T47D (cell line): Measurements from ENCODE around the gene PLA2G12A.

Experiments
- DNase-seq, 2 experiments: peaks; one replicate each; pipeline versions ENCODE4 v3.0.0 to v3.0.0-alpha.2; 2011 to 2012; ENCODE audit warnings: low read depth in 1 of 2, low spot score in 1 of 2
- JUND ChIP-seq: IDR thresholded peaks from 2 replicates; pipeline ENCODE4 v1.6.1; 2012; ENCODE audit warnings: low read depth
- in situ Hi-C: cut with HindIII; loops from 2 replicates; pipeline ENCODE4 v1.10.0; 2016; ENCODE audit warnings: low sequenced_read_pairs, low pct_unique_long_range_greater_than_20kb

Gene PLA2G12A

DNA sequence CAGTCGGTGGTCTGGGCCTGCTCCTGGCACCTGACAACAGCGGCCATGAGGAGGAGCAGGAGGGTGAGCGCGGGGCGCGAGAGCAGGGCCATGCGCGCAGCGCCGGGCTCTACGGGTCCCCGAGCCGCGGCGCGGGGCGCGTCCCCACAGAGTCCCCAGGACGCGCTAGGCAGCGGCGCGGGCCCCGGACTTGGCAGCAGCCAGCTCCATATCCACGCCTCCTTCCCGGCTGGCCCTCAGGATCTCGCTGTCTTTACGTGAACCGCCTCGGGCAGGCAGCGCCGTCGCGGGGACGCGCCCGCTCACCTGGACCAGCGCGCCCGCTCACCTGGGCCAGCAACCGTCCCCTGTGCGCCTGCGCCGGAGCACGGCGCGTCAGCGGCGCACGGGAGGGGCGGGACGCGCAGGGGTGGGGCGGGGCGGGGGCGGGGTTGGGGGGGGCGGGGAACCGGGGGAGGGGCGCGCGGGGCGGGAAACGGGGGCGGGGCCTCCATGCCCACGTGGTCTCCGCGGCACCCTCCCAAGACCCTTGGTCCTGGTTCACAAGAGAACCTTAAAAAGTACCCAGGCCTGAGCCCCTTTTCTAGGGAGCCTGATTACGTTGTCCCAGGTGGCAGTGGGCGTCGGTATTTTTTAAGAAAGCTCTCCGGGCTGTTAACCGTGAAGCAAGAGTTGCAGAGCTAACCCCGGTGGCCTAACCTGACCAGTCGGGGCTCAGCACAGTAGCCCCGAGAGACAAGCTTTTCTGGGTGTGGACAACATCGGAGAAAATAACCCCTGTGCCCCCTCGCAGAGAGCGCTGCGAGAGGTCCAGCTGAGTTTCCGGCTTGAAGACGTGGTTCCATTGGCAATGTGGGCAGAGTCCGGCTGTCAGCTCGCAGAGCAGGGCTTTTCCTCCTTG, at the start of gene PLA2G12A:
Gene PLA2G12A, minus strand, starts transcription at position 353 of the 901 bp plus-strand sequence. Its CDS starts 261 bp downstream, at position 92.
- DNase-seq = peak; percentile 77 to 95
- in situ Hi-C loops = no loop called here
- TF ChIP-seq JUND = no peak

DNA sequence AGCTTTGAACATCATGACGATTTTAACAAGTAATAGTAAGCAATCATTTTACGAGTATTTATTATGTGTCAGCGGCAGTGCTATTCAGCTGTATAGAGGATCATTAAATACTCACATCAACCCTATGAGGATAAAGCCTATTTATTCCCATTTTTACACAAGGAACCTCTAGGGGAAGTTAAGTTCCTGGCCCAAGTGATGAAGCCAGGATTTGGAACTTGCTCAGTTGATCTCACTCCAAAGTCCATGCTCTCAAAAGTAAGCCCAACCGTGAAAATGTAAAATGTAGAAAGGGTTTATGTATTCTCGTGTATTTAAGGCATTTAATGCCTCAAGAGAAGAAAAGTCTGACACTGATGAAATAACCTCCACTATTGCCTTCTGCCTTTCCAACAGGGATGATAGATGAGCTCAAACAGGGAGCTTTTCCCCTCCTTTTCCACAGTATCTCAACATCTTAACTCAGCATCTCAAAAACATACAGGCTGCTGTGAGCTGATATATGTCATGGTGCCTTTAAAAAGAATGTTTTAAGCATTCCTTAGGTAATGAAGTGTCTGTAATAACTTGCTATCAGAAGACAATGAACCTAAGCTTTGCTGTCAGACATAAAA, 35.0 kb upstream of the PLA2G12A start:
- no peak for TF ChIP-seq JUND
- no peak for DNase-seq
- in situ Hi-C loops = no loop called here

DNA sequence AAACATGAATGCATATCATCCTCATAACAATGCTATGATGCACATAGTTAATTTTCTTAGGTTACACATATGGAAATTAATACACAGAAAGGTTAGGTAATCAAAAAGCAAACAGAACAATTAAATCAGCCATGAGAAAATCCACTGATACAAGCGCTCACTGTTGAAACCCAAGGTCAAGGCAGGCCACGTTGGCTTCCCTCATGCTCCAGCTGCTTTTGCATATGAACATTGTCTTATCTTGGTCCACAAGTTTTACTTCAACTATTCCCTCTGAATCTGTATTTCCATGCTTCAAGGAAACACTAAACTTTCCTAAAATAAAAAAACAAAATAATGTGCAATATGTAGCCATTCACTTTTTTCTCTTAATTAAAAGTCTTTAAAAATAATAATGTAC, 34.5 kb upstream of the PLA2G12A start:
- in situ Hi-C loops = no loop called here
- TF ChIP-seq JUND = no peak
- DNase-seq = no peak

DNA sequence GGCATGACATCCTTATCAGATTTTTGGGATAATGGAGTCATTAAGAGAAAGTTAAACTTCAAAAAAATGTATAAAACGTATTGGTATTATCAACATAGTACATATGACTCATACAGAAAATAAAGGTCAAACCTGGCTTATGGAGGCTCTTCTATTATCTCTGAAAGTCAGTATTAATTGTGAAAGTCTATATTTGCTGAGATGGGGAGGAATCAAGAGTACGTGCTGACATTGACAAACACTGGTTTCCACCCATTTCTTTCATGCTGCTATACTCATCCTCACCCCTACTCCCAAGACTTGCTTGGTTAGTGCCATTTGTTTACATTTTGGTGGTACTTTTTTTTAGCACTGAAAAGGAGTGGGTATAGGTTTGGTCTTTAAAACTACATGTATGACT, 30.8 kb upstream of the PLA2G12A start:
- in situ Hi-C loops = no loop called here
- no peak for TF ChIP-seq JUND
- no peak for DNase-seq

DNA sequence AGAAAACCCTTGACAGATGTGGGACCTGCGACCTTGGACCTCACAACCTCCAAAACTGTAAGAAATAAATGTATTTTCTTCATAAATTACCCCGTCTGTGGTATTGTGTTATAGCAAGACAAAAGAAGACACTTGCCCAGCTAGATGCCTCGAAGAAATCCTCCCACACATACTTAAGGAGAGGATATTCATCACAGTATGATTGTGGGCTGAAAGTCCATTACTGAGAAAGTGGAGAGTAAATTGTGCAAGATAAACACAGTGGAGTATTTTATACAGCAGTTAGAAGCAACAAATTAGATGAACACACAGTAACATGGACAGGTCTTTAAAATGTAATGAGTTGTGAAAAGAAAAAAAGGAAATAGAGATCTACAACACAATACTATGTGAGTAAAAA, 25.8 kb upstream of the PLA2G12A start:
- in situ Hi-C loops = no loop called here
- DNase-seq = no peak
- no peak for TF ChIP-seq JUND

DNA sequence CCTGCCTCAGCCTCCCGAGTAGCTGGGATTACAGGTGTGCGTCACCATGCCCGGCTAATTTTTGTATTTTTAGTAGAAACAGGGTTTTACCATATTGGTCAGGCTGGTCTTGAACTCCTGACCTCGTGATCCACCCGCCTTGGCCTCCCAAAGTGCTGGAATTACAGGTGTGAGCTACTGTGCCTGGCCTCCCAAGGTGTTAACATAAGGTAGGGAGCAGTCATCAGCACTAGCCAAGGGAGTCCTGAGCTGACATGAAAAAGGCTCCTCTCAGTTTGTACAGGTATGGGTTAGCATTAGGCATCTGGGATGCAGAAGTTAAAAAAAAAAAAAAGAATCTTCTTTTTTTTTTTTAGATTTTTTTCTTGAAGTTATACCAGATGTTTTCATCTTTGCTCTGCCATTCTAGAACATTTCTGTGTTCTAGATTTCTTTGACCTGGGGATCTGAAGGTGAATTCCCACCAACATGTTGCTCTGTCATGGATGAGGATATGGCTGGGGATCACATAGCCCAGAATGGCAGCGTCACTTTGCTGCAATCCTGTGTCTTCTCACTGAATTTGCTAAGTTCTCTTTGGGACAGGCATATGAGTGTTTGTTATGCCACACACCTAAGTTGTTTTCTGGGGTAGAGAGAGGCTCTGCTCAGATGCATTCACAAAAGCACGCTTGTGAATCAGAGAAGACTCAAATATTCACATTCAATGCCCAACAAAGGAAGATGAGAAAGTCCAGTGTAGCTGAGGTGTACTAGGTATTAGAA, 24.4 kb upstream of the PLA2G12A start:
- in situ Hi-C loops = no loop called here
- DNase-seq = no peak
- no peak for TF ChIP-seq JUND

DNA sequence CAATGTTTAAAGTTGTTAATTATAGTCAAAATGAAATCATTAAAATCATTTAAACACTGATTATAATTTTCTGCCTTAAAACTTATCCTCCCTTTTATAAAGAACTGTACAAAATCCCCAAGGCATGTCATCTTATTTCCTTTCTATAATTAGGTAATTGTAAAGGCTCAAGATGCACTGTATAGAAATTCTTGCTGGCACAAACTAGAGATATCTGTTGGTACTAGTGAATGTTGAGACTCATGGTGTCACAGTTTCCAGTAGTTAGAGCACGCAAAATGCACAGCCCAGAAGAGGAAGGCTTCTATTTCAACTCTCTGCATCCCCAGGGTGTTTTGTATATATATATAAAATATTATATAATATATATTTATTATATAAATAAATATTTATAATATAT, 22.7 kb upstream of the PLA2G12A start:
- DNase-seq = no peak
- no peak for TF ChIP-seq JUND
- in situ Hi-C loops = no loop called here

DNA sequence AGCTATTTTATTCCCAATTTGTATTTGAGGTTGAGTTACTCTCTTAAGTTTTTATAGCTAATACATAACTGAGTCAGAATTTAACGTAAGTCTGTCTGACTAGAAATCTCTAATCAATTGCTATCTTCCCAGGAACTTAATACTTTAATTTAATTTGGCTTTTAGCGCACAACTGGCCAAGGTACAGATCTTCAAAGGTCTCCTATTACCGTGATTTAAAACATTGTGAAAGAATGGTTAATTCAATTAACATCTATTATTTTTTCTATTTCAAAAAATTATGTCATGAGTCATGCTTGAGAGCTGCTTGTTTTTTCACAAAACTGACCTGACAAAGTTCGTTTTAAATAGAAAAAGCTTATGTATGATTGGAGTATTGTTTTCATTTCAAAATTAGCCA, 22.0 kb upstream of the PLA2G12A start:
- in situ Hi-C loops = no loop called here
- DNase-seq = no peak
- no peak for TF ChIP-seq JUND

DNA sequence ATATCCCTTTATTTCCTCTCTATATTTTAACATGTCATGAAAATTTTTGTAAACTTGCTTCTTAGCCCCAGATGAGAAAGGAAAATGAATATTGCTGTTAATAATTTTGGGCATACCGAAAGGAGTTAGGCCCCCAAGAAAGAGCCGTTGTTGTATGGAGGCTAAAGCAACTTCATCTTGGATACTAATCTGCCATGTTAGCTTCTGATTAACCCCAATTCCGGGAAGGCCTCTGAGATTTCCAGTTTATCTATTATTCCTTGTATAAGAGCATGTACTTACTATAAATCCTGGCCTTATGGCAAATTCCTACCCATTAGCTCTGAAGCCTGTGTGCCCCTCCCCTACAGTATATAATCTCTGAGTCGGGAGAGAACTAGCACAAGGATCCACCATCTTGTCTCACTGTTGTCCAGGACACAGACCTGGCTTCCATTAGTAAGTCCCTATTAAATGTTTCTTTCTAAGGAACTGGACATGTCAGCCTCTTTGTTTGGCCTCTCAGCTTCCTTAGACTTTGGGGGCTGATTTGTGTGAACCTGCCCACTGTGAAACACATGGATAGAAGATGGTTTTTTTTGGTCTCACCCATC, 20.9 kb upstream of the PLA2G12A start:
- in situ Hi-C loops = no loop called here
- DNase-seq = no peak
- TF ChIP-seq JUND = no peak

DNA sequence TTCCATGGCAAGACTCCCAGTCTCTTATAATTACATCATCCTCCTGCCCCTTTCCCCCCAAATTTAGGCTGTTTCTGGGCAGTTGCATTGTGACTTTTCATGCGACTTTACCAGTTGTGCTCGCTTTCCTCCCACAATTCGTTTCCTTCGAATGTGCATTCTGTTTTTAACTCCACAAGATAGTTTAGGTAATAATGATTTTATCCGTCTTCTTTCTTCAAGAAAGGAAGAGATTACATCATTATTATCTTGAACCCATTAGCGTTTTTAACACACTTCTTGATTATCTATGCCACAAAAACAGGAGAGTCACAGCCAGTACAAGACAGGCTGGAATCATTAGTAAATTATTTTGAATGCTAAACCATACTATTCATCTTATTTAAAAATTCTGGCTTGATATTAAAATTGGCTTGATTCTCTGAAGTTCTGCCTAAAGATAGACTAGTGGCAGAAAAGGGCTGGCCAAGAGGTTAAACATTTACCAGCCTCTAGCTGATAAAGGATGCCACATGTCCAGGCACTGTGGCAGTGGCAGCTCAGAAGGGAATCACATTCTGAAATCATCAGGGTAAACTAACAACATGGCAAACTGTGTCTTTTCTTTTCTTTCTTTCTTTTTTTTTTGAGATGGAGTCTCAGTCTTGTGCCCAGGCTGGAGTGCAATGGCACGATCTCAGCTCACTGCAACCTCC, 19.7 kb upstream of the PLA2G12A start:
- TF ChIP-seq JUND = no peak
- in situ Hi-C loops = no loop called here
- no peak for DNase-seq

DNA sequence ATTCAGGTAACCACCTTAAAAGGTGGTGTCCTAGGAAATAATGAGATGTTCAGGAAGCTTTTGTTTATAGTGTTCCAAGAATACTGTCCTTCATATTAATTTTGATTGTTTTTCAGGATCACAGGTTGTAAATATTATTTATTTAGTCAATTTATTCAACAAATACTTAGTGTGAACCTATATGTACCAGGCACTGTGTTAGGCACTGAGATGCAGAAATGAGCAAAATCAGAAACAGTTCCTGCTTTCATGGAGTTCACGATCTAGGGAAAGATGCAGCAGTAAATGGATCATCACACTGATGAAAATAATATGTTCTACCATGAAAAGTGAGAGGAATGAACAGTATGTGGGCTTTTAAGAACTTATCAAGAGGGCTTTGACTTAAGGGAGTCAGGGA, 18.2 kb upstream of the PLA2G12A start:
- TF ChIP-seq JUND = no peak
- DNase-seq = no peak
- in situ Hi-C loops = no loop called here

DNA sequence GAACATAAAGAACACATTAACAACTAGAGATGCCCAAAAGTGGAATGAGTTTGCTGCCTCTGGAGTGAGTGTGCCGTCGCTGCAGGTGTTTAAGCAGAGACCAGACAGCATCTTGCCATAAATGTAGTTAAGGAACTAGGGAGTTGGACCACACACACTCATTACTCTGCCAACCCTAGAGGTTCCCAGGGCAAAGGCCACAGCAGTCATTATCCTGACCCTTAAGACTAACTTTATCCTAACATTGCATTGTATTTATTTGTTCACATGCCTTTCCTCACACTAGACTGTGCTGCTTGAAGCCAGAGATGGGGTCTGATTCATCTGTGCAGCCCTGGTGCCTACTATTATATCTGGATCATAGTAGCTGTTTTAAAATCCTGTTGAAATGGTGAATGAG, 16.9 kb upstream of the PLA2G12A start:
- in situ Hi-C loops = no loop called here
- no peak for TF ChIP-seq JUND
- DNase-seq = no peak
